ENCODE results near the gene PLK2.

Gene PLK2

DNA sequence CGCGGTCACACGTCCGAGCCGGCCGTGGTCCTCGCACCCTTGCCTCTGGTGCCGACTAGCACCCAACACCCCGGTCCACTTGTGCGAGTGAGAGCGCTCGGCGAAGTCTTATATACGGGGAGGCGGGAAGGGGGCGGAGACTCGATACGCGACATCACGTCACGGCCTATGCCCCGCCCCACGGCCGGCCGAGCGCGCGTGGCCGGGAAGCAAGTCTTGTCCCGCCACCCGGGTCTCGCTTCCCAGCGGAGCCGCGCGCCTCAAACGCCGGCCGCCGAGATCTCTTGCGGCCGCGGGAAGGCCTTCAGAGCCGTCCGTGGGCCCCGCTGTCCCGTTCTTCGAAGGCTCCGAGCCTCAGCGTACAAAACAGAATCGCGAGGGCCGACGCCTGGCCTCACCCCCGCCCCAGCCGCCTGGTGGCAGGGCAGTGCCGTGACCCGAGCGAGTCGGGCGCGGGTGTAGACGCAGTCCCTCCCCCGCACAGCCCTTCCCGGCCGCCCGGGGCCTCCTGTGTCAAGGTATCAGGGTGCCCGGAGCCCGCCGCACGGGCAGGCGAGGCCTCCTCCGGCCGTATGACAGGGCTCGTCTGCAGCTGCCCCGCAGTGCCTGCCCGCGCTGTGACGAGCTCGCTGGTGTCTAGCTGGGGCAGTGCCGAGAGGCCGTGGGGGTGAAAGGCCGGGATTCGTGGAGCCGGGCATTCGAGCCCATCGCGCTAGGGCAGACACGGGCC is at the start of gene PLK2:
TSS of gene PLK2 (minus strand) at position 85 of the 730 bp plus-strand sequence. CDS start 127 bp downstream, outside the sequence.
- peak; percentile 65 to 86 for DNase-seq

DNA sequence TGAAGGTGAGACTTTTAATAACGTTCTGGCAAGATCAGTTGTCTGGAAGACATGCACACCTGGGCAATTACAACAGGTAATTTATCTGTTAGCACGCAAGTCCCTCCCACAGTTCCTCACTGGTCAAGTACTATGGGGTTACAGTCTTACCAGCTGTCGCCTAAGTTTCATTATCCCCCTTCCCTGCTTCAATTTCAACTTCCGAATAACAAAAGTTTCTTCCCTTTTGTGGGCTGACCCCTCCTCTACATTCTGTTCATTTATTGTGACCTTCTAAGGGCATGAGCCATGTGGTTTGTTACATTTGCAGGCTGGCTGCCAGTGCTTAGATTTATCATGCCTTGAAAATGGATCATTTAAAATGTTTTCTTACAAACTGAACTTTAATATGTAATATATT is 47.8 kb upstream of the PLK2 start:
- DNase-seq: no peak

DNA sequence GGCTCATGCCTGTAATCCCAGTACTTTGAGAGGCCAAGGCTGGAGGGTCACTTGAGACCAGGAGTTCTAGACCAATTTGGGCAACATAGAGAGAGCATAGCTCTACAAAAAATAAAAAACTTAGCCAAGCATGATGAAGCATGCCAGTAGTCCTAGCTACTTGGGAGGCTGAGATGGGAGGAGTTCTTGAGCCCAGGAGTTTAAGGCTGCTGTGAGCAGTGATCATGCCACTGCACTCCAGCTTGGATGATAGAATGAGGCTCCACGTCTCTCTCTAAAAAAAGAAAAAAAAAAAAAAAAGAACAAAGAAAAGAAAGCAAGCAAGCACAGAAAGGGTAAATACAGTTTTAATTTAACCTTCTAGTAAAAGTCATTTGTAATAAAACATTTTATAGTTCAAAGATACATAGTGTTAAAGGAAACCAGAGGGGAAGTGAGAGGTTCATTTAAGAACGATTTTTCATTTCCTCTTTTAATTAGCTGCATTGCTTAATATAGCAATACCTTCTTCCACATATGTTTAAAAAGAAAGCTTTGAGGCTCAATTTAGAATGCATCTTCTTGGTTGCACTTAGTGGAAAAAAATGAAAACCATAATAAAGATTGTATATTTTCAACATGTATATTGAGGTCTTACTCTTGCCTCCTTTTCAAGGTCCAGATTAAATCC is 46.2 kb upstream of the PLK2 start:
- no peak for DNase-seq

DNA sequence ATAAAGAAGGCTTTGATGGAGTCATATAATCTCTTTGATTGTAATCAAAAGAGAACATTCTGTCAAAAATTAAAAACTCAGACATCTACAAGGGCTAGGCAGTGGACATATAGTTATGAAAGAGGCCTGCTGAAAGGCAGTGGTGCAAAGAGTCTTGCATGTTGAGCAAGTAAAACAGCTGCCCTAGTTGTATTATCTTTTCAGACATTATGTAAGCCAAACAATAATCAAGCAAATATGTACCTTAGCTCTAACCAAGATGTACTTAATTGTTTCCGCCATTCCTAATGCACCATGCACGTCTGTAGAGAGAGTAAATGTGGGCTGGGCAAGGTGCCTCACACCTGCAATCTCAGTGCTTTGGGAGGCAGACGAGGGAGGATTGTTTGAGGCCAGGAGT is 45.6 kb upstream of the PLK2 start:
- no peak for DNase-seq

DNA sequence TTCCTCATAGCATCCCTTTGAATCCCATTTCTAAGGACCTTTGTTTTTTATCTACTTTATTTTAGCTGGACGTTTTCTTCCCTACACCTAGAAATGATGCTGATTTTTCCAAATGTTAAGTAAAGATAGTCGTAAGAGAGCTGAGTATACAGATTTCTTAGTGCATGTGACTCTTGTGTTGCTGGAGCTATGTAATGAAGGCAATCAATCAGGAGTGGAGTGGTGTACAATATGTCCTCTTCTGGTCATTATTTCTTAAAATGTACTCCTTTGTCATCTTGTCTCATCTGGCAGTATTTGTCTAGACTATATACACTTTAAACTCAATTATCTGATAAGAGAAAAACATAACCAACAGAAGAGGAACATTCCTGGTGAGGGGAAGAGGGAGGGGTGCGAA is 44.9 kb upstream of the PLK2 start:
- DNase-seq: no peak

DNA sequence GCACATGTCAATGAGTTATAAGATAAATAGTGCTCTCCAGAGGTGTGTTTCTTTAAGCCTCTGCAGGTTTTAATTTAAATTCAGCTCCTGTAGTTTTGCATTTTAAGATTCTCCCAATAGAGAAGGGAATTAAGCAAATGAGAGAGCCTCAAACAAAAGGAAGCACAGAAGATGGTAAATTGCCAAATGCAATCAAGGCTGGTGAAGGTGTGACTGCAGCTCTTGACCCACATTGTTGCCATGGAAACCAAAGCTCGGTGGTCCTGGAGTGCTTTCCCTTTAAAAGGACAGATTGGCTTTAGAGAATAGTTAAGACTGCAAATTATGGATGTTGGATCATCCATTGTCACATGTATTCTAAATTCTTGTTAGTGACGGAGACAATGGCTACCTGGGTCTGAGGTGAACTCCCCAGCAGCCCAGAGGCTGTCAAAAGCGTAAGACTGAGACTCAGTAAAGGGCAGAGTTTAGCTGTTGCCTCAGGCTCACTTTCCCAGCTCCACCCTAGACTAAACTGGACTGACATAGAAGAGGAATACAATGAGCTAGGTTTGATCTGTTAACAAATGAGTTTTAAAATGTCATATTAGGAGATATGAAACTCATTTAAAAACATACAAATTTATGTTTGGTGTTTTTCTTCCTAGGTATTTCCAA is 43.6 kb upstream of the PLK2 start:
- no peak for DNase-seq

DNA sequence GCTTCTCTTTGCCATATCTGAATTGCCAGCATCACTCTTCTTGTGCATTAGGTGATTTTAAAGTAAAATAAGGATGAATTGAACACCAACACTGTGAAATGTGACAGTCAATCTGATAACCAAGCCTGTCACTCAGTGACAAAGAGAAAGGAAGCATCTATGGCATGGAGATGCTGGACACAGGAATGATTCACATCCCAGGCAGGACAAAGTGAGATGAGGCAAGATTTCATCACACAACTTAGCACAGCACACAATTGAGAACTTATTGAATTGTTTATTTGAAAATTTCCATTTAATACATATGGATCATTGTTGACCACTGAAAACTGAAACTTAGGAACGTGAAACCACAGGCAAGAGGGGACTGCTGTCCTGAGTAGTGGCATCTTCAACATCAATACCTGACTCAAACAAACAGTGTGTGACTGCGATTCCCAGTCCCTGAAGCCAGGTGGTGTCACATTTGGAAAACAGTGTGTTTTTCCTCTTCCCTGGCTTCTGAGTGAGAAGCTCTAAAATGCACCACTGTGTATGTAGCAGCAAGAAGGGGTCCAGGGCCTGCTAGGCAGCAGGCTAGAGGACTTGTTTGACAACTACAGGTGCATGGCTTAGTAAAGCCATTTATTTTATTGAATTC is 42.0 kb upstream of the PLK2 start:
- no peak for DNase-seq

DNA sequence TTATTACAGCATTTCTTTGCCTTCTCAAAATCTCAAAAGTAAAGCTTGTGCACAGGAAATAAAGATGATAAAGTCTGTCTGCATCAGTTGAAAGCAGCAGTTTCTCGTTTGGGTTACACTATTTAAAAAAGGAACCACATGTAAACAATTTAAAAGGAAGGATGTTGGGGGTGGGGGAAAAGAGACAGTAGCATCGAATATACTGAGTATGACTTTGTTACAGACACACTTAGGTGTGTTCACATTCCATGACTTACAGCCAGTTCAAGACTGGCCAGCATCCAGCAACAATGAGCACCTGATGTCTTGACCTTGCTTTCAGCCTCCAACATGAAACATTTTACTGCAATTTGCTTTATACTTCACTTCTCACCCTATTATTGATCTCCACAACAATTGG is 40.1 kb upstream of the PLK2 start:
- DNase-seq: no peak

DNA sequence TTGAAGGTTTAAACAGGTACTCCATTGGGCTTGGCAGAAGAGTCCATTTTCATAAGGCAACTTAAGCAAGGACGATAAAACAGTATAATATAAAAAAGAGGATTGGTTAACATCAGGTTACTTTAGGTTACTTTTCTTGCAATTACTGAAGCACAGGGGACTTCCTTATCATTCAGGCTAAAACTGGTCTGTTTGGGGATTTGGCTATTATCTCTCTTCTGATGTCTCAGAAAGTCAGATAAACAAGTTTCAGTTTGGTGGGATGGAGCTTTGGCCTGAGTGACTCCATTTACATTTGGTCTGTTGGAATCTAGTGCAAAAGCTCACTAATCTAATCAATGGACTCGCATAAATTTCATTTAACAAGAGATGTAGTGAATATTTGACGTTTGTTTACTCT is 39.3 kb upstream of the PLK2 start:
- no peak for DNase-seq

DNA sequence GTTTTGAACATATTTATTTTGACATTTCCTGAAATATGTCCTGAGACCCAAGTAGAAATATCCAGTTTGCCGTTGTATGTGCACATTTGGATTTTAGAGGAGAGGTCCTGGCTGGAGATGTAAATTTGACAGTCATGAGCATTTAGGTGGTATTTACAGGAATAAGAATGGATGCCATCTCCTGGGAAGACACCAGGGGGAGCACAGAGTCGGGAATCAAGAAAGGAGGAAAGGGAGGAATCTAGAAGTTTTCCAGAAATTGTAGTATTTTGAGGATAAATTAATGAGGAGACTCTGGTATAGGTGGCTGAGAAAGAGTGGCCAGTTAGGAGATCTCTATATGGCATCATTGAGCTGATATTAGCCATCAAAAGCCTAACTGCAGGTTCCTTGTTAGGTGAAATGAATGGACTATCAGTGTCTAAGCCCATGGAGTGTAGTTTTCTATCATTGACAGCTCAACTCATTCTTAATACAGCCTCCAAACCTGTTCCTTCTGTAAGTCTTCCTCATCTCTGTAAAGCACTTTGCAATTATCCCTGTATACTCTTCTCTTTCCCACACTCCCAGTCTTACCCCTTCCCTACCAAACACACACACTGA is 38.6 kb upstream of the PLK2 start:
- peak in 1 of 2 experiments; percentile 30 for DNase-seq

DNA sequence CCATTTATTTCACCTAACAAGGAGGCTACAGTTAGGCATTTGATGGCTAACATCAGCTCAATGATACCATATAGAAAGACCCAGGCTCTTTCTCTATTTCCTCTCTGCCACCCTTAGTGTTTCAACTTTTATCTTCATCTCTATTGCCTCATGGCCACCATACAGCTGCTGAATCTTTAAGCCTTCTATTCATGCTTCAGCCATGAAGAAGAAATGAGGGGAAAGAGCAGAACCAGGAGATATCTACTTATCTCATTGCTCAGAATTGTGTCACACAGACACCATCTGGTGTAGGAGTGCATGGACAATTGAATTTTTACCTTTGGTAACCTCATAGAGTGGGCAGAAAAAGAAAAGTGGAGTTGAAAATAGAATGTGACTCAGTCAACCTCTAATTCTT is 38.0 kb upstream of the PLK2 start:
- no peak for DNase-seq

DNA sequence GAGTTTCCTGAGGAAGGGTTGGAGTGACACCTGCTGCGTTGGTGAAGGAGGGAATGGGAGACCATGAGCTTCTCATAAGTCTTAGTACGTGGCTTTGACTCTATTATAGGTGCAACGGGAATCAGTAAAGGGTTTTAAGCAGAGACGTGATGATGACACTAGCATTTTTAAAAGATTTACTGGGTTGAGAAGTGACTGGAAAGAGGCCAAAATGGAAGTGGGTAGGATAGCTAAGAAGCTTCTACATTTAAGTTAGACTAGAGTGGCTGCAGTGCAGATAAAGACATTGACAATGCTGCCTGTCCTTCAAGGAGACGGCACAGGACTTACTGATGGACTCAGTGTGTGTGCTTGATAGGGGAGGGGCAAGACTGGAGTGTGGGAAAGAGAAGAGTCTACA is 37.5 kb upstream of the PLK2 start:
- no peak for DNase-seq

DNA sequence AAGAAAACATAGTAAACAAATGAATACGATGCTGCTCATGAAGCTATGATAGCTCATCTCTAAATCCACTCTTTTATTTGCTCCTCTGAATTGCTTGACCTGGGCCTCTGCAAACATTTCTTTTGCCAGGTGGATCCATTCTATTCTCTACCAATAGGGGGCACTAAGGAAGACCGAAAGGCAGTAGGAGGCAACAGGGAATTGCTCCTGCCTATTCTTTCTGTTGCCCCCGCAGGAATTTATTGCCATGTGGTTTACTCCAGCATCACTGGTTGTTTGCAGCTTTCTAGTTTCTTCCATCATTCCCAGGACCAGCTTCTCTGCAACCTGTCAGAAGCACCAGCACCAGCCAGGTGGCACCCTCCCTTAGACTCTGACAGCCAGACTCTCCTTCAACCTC is 36.6 kb upstream of the PLK2 start:
- DNase-seq: no peak

DNA sequence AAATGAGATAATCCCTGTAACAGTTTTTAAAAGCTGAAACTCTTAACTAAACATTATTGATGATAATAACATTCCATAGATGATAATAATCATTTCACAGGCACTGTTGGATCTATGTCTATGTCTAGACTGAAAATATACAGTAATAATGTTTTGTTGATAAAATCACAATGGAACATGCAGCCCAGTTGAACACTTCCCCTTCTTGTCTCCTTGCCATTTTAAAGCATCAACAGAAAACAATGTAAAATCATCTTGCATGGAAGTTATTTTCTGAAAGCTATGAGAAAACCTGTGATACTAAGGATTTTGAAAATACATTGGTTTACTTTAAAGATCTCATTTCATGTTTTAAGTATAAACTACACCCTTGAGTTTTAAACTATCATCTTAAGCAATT is 33.3 kb upstream of the PLK2 start:
- DNase-seq: no peak

DNA sequence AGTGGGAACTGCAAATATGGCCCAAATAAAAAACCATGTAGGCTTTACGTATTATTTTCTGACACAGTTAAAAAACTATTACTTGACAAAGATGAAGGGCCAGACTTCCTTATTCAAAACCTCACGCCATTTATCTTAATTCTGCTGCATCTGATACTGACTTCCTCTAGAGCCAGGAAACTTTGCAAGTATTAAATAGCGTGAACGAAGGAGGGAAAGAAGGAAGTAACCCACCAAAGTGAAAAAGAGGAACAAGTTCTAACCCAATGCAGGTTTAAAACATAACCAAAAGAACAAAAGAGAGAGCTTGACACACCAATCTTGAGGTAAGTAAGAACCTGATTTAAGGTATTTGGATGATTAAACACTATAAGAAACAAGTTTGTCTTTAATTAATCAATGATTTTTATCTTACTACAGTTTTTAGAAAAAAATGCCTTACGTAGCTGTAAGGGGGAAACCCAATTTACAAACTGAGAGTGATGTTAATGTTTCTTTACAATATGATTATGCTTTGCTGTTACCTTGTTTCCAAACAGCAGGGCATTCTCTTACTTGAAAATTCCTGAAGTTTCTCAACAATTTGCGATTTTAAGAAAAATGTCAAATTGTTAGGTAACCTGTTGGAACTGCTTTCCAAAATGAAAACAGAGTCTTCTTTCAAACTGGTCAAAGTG is 31.5 kb upstream of the PLK2 start, which contains the start of gene GAPT:
TSS of gene GAPT (plus strand) at position 220 of the 677 bp plus-strand sequence. CDS start 3,102 bp downstream, outside the sequence.
- no peak for DNase-seq

DNA sequence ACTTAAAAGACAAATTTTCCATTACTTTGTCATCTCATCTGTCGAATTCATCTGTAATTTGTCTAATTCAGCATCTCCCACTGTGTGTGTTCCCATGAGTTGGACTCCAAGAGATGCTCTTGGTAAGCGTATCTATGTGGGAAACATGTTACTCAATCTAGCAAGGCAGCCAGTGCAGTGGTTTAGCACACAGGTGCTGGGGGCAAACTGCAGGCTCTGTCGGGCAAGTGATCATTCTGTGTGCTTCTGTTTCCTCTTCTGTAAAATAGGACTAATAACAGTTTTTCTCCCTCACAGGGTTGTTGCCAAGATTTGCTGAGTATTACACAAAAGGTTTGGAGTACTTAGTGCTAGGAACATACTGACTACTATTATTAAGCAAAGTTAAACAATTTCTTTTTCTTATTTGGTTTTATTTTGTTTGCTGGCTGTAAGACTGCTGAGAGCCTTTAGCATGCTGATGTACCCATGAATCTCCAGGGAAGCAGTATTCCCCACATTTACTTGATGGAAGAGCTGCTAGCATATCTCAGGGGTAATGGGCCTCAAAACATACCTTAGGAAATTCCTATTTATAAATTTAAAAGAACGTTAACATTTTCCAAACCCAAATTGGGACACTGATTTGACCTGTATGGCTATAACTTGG is 30.6 kb upstream of the PLK2 start:
- no peak for DNase-seq

DNA sequence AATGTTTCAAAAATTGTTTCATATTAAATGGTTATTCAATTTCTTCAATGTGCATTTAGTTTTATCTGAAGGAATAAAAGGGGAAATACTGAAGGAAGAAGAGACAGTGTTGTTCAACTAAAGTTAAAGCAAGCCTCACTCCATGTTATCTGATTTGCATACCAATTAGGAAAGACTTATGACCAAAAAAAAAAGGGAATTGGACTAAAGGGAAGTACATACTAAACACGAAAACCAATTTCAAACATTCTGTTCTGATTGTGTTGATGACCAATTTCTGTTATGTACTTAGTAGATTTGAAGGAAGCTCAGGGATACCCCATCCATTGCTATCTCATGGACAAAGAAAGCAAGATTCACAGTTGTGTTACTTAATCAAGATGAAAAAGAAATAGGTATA is 26.4 kb upstream of the PLK2 start:
- no peak for DNase-seq

DNA sequence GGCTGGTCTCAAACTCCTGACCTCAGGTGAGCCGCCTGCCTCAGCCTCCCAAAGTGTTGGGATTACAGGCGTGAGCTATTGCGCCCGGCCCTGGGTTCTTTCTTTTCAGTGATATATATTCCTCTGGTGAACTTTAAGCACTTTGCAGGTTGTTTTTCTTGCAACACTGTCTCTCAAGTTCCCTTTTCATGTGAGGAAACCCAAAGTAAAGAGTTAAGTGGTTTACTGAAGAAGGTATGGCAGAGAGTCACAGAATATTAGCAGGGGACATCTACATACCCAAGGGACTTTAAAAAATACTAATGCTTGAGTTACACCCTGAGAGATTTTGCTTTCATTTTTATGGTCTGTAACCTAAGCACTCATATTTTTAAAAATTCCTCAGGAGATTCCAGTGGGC is 24.6 kb upstream of the PLK2 start:
- no peak for DNase-seq

DNA sequence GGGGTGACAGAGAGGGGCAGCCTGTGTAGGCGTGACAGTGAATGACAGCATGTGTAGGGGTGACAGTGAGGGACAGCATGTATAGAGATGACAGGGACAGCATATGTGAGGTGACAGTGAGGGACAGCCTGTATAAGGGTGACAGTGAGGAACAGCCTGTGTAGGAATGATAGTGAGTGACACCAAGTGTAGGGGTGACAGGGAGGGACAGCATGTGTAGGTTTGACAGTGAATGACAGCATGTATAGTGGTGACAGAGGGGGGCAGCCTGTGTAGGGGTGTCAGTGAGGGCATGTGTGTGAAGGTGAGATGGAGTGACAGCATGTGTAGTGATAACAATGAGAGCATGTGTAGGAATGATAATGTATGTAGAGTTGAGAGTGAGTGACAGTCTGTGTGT is 22.6 kb upstream of the PLK2 start:
- DNase-seq: no peak

DNA sequence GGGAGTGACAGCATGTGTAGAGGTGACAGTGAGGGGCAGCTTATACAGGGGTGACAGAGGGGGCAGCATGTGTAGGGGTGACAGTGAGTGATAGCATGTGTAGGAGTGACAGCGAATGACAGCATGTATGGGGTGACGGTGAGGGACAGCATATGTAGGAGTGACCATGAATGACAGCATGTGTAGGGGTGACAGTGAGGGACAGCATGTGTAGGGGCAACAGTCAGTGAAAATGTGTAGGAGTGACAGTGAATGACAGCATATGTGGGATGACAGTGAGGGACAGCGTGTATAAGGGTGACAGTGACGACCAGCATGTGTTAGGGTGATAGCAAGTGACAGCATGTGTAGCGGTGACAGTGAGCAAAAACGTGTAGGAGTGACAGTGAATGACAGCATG is 21.9 kb upstream of the PLK2 start:
- no peak for DNase-seq

DNA sequence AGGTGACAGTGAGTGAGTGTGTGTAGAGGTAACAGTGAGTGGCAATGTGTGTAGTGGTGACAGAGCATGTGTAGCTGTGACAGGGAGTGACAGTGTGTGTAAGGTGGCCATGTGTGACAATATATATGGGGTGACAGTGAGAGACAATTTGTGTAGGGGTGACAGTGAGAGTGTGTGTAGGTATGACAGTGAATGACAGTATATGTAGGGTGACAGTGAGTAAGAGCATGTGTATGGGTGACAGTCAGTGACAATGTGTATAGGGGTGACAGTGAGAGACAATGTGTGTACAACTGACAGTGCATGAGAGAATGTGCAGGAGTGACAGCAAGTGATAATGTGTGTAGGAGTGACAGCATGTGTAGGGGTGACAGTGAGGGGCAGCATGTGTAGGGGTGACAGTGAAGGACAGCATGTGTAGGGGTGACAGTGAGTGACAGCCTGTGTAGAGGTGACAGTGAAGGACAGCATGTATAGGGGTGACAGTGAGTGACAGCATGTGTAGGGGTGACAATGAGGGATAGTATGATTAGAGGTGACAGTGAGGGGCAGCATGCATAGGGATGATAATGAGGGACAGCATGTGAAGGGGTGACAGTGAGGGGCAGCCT is 21.3 kb upstream of the PLK2 start:
- no peak for DNase-seq

Data from NCI-H446 (cell line).